K562 (cell line): ENCODE measurements around the gene SEC31A. TPM values are rescaled to one million over a fixed set of nuclear protein-coding genes. Genes with fewer than 3 reads are reported as not detected.
"Not testable (repeated sequence)": the region's sequence is repeated elsewhere in the genome, so short reads cannot be mapped to it uniquely, and the experiment has no call there.

Experiments used
- ATAC-seq: fragments of 200-7000 bp; cut with Tn5 transposase; 3 replicates; pipeline ENCODE4 v1.9.1; 2020; ENCODE audit warnings: moderate library complexity
- BruUV-seq: library from RNA; stranded (reverse); fragments of 400-500 nt; replicated peaks from 2 replicates; lab custom pipeline; 2021; lab: Mats Ljungman, UMichigan
- CTCF ChIA-PET: fragments of 300-600 bp; formaldehyde crosslinking; extraction: SDS; loops from one replicate; lab custom pipeline; 2021; ENCODE audit warnings: low intra/inter-chr PET ratio; lab: Yijun Ruan, JAX
- POLR2A ChIA-PET: fragments of 300-600, 350-650 bp; sonication (Branson Sonifier 250); formaldehyde crosslinking; extraction: SDS; loops from one replicate; lab custom pipeline; 2021; ENCODE audit warnings: antibody characterized with exemption, inconsistent platforms; lab: Yijun Ruan, JAX
- DNase-seq, 4 experiments: peaks; one replicate each; pipeline versions ENCODE4 v3.0.0 to v3.0.0-alpha.2; 2011 to 2018; ENCODE audit warnings: low spot score in 3 of 4, mixed read lengths in 3 of 4; ENCODE audit errors: extremely low read depth in 1 of 4
- FAIRE-seq: peaks from 2 replicates; lab custom pipeline; 2011; peaks lifted over from hg19 to GRCh38; lab: Jason Lieb, UNC
- H2AFZ ChIP-seq: 2 replicates; pipeline ENCODE4 v1.6.0; 2011; ENCODE audit warnings: low read depth, low read length, control low read depth, inconsistent platforms
- H3K27ac ChIP-seq: fragments of 200-600 bp; 3 replicates; pipeline ENCODE4 v1.8.0; 2011; ENCODE audit warnings: low read depth, mild to moderate bottlenecking, control low read depth, inconsistent platforms, low read length, moderate library complexity, mixed read lengths; ENCODE audit errors: extremely low read depth
- H3K27me3 ChIP-seq, 2 experiments: fragments of 300-600 bp in 1 of 2; 2 replicates in 1 of 2; 3 replicates in 1 of 2; pipeline versions ENCODE4 v1.6.0 to v1.8.0; 2011; ENCODE audit warnings: inconsistent platforms in 2 of 2, low read length in 2 of 2, mild to moderate bottlenecking in 1 of 2, mixed read lengths in 1 of 2, moderate library complexity in 1 of 2; ENCODE audit not compliant: control insufficient read depth in 2 of 2, insufficient read depth in 2 of 2
- H3K36me3 ChIP-seq: fragments of 300-600 bp; 3 replicates; pipeline ENCODE4 v1.8.0; 2011; ENCODE audit warnings: mild to moderate bottlenecking, low read length, inconsistent platforms; ENCODE audit not compliant: control insufficient read depth, insufficient read depth
- H3K4me1 ChIP-seq, 2 experiments: fragments of 200-600 bp in 1 of 2; replicated peaks in 1 of 2; 2 replicates in 1 of 2; 3 replicates in 1 of 2; pipeline versions ENCODE4 v1.5.1 to v1.8.0; 2011; ENCODE audit warnings: inconsistent platforms in 2 of 2, low read length in 2 of 2, mild to moderate bottlenecking in 1 of 2, mixed read lengths in 1 of 2, moderate library complexity in 1 of 2; ENCODE audit not compliant: control insufficient read depth in 2 of 2, insufficient read depth in 2 of 2
- H3K4me2 ChIP-seq: 2 replicates; pipeline ENCODE4 v1.6.1; 2011; ENCODE audit warnings: low read length, control low read depth, inconsistent platforms, mixed read lengths; ENCODE audit not compliant: insufficient read depth
- H3K4me3 ChIP-seq: fragments of 200-600 bp; sonication (generic), shearing (Covaris generic); 2 replicates; pipeline ENCODE4 v1.5.1; 2016; ENCODE audit warnings: control low read depth, inconsistent platforms
- H3K79me2 ChIP-seq: fragments of 200-600 bp; 3 replicates; pipeline ENCODE4 v1.8.0; 2011; ENCODE audit warnings: low read length, inconsistent platforms; ENCODE audit not compliant: control insufficient read depth, insufficient read depth
- H3K9ac ChIP-seq, 2 experiments: 2 replicates each; pipeline versions ENCODE4 v1.6.0 to v1.6.1; 2011; ENCODE audit warnings: low read depth in 2 of 2, low read length in 2 of 2, control low read depth in 1 of 2, inconsistent platforms in 1 of 2, mild to moderate bottlenecking in 1 of 2, mixed read lengths in 1 of 2; ENCODE audit not compliant: insufficient read depth in 1 of 2
- H3K9me1 ChIP-seq: one replicate; pipeline ENCODE4 v1.6.0; 2011; ENCODE audit warnings: inconsistent platforms, mild to moderate bottlenecking, low read length, moderate library complexity; ENCODE audit not compliant: control insufficient read depth, insufficient read depth
- H3K9me3 ChIP-seq: replicated peaks from 2 replicates; pipeline ENCODE4 v1.5.1; 2011; ENCODE audit warnings: low read depth, low read length, inconsistent platforms; ENCODE audit not compliant: control insufficient read depth, insufficient read depth
- H4K20me1 ChIP-seq: replicated peaks from 2 replicates; pipeline ENCODE4 v1.6.1; 2011; ENCODE audit warnings: low read length, inconsistent platforms, mixed read lengths; ENCODE audit not compliant: control insufficient read depth, insufficient read depth
- ARID1B ChIP-seq: fragments of 450-650 bp; IDR thresholded peaks from 2 replicates; pipeline ENCODE4 v1.6.1; 2016; ENCODE audit warnings: antibody characterized with exemption, mild to moderate bottlenecking, inconsistent platforms
- CBFB ChIP-seq: sonication (generic); formaldehyde crosslinking; IDR thresholded peaks from 2 replicates; pipeline ENCODE4 v1.4.0; 2020; ENCODE audit warnings: mild to moderate bottlenecking, missing genetic modification reagents
- CEBPG ChIP-seq, 3 experiments: fragments of 200-800 bp in 1 of 3; sonication (Bioruptor generic) in 1 of 3; sonication (generic) in 1 of 3; formaldehyde crosslinking in 1 of 3; IDR thresholded peaks in 2 of 3; conservative IDR thresholded peaks in 1 of 3; 2 replicates each; pipeline versions ENCODE4 v1.6.1 to v1.8.0; 2016 to 2022; ENCODE audit warnings: missing compliant biosample characterization in 2 of 3, missing genetic modification characterization in 2 of 3, mild to moderate bottlenecking in 1 of 3, missing genetic modification reagents in 1 of 3
- JUND ChIP-seq, 2 experiments: IDR thresholded peaks; 2 replicates in 1 of 2; 3 replicates in 1 of 2; pipeline ENCODE4 v1.6.1; 2011; ENCODE audit warnings: borderline replicate concordance in 2 of 2, low read depth in 2 of 2, low read length in 2 of 2, improper control_type of control experiment in 1 of 2, missing biosample characterization in 1 of 2, missing genetic modification characterization in 1 of 2, missing genetic modification reagents in 1 of 2
- NFRKB ChIP-seq: fragments of 450-650 bp; IDR thresholded peaks from 2 replicates; pipeline ENCODE4 v1.6.1; 2016; ENCODE audit warnings: low read depth
- RFX1 ChIP-seq: fragments of 450-650 bp; IDR thresholded peaks from 2 replicates; pipeline ENCODE4 v1.6.1; 2016; ENCODE audit warnings: mild to moderate bottlenecking, moderate library complexity
- WGBS: fragments of 100-300 bp; shearing (Covaris generic); methylation state at CpG from one replicate; pipeline ENCODE4 v1.1.6; 2016; ENCODE audit warnings: low coverage, mixed read lengths; ENCODE audit not compliant: insufficient coverage; ENCODE audit errors: missing lambda C conversion rate; 5-methylcytosine and 5-hydroxymethylcytosine counted together
- in situ Hi-C: fragments of 300-500 bp; cut with MboI; formaldehyde crosslinking; loops from 4 replicates; pipeline ENCODE4 v1.15.0; 2018; ENCODE audit warnings: inconsistent platforms, mixed read lengths
- intact Hi-C: fragments of 100-400 bp; cut with micrococcal nuclease; formaldehyde crosslinking; loops from 2 replicates; pipeline ENCODE4 v1.14.2; 2022
- polyA plus RNA-seq, 8 experiments: library from polyadenylated mRNA; depleted of rRNA in 4 of 8; stranded (reverse) in 5 of 8; unstranded in 3 of 8; fragments of >200 nt; fragmentation: Nextera tagmentation in 2 of 8; fragmentation: Illumina TruSeq in 1 of 8; extraction: Ambion mirVana in 2 of 8; extraction: Trizol in 1 of 8; gene quantifications; 2 replicates each; pipeline versions ENCODE4 v1.2.1 to v1.2.3, GENCODE V29; 2011 to 2014; ENCODE audit warnings: inconsistent platforms in 1 of 8, missing spikeins in 1 of 8
- total RNA-seq, 7 experiments: library from RNA; depleted of rRNA in 6 of 7; stranded (reverse); fragments of >200 nt in 6 of 7; fragmentation: Illumina TruSeq in 2 of 7; extraction: Trizol in 2 of 7; gene quantifications; 2 replicates each; pipeline versions ENCODE4 v1.2.1 to v1.2.3, GENCODE V29; 2011 to 2021; ENCODE audit warnings: low replicate concordance in 1 of 7
- TF ChIP-seq, protein P1 (sequence below): fragments of 450-650 bp; formaldehyde crosslinking; conservative IDR thresholded peaks from 2 replicates; pipeline ENCODE4 v1.4.0; 2022; ENCODE audit warnings: mild to moderate bottlenecking, missing genetic modification characterization

Gene SEC31A
- total and polyA plus RNA-seq, 9 of the 15 experiments (the other 6 are each of a cell fraction or from before 2014, with no cell fraction given): 78.9 to 241 (median 173) TPM

DNA sequence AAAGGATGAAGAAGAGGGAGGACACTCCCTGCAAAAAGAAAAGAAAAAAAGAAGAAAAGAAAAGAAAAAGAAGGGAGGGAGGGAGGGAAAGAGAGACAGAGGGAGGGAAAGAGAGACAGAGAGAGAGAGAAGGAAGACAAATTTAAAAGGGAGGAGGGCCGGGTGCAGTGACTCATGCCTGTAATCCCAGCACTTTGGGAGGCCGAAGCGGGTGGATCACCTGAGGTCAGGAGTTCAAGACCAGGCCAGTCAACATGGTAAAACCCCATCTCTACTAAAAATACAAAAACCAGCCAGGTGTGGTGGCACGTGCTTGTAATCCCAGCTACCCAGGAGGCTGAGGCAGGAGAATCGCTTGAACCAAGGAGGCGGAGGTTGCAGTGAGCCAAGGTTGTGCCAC, 24.9 kb downstream of the SEC31A start:
- intact Hi-C loops, DNase-seq: not testable (repeated sequence)
- peak; percentile 55; the same call in 2 of the 3 replicates for ATAC-seq

DNA sequence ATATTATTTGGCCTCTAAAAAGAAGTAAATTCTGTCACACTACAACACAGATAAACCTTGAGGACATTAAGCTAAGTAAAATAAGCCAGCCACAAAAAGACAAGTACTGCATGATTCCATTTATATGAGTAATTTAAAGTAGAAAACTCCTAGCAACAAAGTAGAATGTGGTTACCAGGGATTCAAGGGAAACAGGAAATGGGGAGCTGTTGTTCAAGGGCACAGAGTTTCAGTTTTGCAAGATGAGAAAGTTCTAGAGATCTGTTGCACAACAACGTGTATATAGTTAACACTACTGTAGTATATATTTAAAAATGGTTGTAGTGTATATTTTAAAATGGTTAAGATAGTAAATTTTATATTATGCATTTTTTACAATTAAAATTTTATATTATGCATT, 25.4 kb downstream of the SEC31A start:
- H3K9ac ChIP-seq: no peak overlapping the region
- POLR2A ChIA-PET: interaction anchor here (1.0 kb wide), 1 partner anchor 9 kb away, joined by 3 read pairs; no protein-coding TSS in a partner anchor
- no peak overlapping the region for H3K4me2 ChIP-seq
- no peak for DNase-seq
- no peak overlapping the region for H2AFZ ChIP-seq
- no peaks in the 10 kb centered on the region; the same call in 2 of the 3 replicates for H3K79me2 ChIP-seq
- TF ChIP-seq CEBPG (CRISPR knock-in tag; IDR thresholded peaks at IDR 0.05) (no peak), CEBPG (tag; conservative IDR thresholded peaks at IDR 0.05 in 1 of 2, IDR thresholded peaks at IDR 0.05 in 1 of 2) (peak in 1 of 2 experiments; percentile 43; a peak in 1 of 4 replicates), CBFB (CRISPR knock-in tag) (no peak), NFRKB (no peak), RFX1 (peak; percentile 9; the same call in 1 of the 2 replicates)
- intact Hi-C loops (no loop called here), in situ Hi-C loops (no loop called here)
- no peaks in the 10 kb centered on the region for H3K9me3 ChIP-seq
- peaks cover 4% of the 10 kb centered on the region; the same call in 1 of the 2 replicates for H4K20me1 ChIP-seq
- no peaks in the 10 kb centered on the region for H3K9me1 ChIP-seq
- FAIRE-seq: no peak
- WGBS: 50% methylated on average over 1 of the region's 1 CpG
- peaks cover 86% of the 10 kb centered on the region for H3K36me3 ChIP-seq
- BruUV-seq: no TSS peak
- no peaks in the 10 kb centered on the region for H3K4me1 ChIP-seq
- no peaks in the 10 kb centered on the region for H3K27me3 ChIP-seq
- CTCF ChIA-PET: no interaction called here
- H3K4me3 ChIP-seq: no peak overlapping the region
- no peak overlapping the region for H3K27ac ChIP-seq
- no peak for ATAC-seq

More for the DNA sequence above, 24.9 kb downstream of the SEC31A start:
- H3K36me3 ChIP-seq: peaks cover 88% of the 10 kb centered on the region
- in situ Hi-C loops, H2AFZ ChIP-seq, CTCF ChIA-PET, H3K4me2 ChIP-seq, POLR2A ChIA-PET, H3K79me2 ChIP-seq, H3K9me3 ChIP-seq, H3K9me1 ChIP-seq, BruUV-seq, H3K4me1 ChIP-seq, H3K4me3 ChIP-seq, FAIRE-seq, H3K27ac ChIP-seq, H3K27me3 ChIP-seq, H4K20me1 ChIP-seq, H3K9ac ChIP-seq: not testable (repeated sequence)
- 0 out of 2 replicates have a peak, but pooled peaks have one; percentile 18 for TF ChIP-seq JUND (IDR thresholded peaks at IDR 0.05; ENCODE audit: borderline replicate concordance, low read depth, low read length)
- 0 out of 3 replicates have a peak, but pooled peaks have one; percentile 16 for TF ChIP-seq JUND (tag; IDR thresholded peaks at IDR 0.05; ENCODE audit: borderline replicate concordance, low read depth, low read length)
- TF ChIP-seq ARID1B: peak; percentile 20; the same call in 1 of the 2 replicates
- TF ChIP-seq, protein P1, sequence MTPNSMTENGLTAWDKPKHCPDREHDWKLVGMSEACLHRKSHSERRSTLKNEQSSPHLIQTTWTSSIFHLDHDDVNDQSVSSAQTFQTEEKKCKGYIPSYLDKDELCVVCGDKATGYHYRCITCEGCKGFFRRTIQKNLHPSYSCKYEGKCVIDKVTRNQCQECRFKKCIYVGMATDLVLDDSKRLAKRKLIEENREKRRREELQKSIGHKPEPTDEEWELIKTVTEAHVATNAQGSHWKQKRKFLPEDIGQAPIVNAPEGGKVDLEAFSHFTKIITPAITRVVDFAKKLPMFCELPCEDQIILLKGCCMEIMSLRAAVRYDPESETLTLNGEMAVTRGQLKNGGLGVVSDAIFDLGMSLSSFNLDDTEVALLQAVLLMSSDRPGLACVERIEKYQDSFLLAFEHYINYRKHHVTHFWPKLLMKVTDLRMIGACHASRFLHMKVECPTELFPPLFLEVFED (CRISPR knock-in tag): 0 out of 2 replicates have a peak, but pooled peaks have one; percentile 19
- 64% methylated on average over 6 of the region's 6 CpGs for WGBS
